K562 (cell line): ENCODE data around the gene MRFAP1. TPM values are rescaled to one million over a fixed set of nuclear protein-coding genes. Genes with fewer than 3 reads are reported as not detected.
A peak's percentile ranks its signal among the peaks of the same experiment; 100 is the strongest.

Experiments
- CREB3 ChIP-seq: fragments of 450-650 bp; conservative IDR thresholded peaks from 2 replicates; pipeline ENCODE4 v1.6.1; 2016; ENCODE audit warnings: missing genetic modification characterization, low read depth, mild to moderate bottlenecking, missing compliant biosample characterization, moderate library complexity
- ETV6 ChIP-seq, 3 experiments: fragments of 150-350 bp in 1 of 3; sonication (generic) in 1 of 3; formaldehyde crosslinking in 1 of 3; IDR thresholded peaks; 2 replicates each; pipeline versions ENCODE4 v1.6.1 to v1.8.0; 2014 to 2022; ENCODE audit warnings: borderline replicate concordance in 2 of 3, low read depth in 2 of 3, antibody characterized with exemption in 1 of 3, low read length in 1 of 3, mild to moderate bottlenecking in 1 of 3, missing genetic modification reagents in 1 of 3
- FOXK2 ChIP-seq, 2 experiments: fragments of 450-650 bp; IDR thresholded peaks in 1 of 2; conservative IDR thresholded peaks in 1 of 2; 2 replicates each; pipeline ENCODE4 v1.6.1; 2016; ENCODE audit warnings: low read depth in 2 of 2, mild to moderate bottlenecking in 1 of 2
- MYNN ChIP-seq, 2 experiments: sonication (generic); formaldehyde crosslinking in 1 of 2; IDR thresholded peaks; 2 replicates each; pipeline versions ENCODE4 v1.5.0 to v1.6.1; 2016 to 2020; ENCODE audit warnings: antibody characterized with exemption in 1 of 2, missing genetic modification reagents in 1 of 2
- SMAD1 ChIP-seq: fragments of 150-350 bp; IDR thresholded peaks from 2 replicates; pipeline ENCODE4 v1.6.1; 2014; ENCODE audit warnings: low read length, low read depth; ENCODE audit not compliant: partially characterized antibody
- SMARCA5 ChIP-seq: fragments of 450-650 bp; IDR thresholded peaks from 2 replicates; pipeline ENCODE4 v1.6.1; 2016
- SNRNP70 ChIP-seq: fragments of 200-400 bp; formaldehyde crosslinking; optimal IDR thresholded peaks from 2 replicates; pipeline ENCODE3; 2017; ENCODE audit warnings: low read depth, low read length
- TAF9B ChIP-seq: fragments of 450-650 bp; IDR thresholded peaks from 2 replicates; pipeline ENCODE4 v1.6.1; 2018; ENCODE audit warnings: mild to moderate bottlenecking; ENCODE audit not compliant: partially characterized antibody
- TCF3 ChIP-seq: sonication (generic); formaldehyde crosslinking; IDR thresholded peaks from 2 replicates; pipeline ENCODE4 v1.4.0; 2020; ENCODE audit warnings: mild to moderate bottlenecking, missing genetic modification reagents
- ZBTB12 ChIP-seq: fragments of 250-450 bp; sonication (Bioruptor Pico); IDR thresholded peaks from 2 replicates; pipeline ENCODE4 v1.4.0; 2020
- ZNF764 ChIP-seq: fragments of 250-450 bp; sonication (Bioruptor Pico); IDR thresholded peaks from 2 replicates; pipeline ENCODE4 v1.4.0; 2020; ENCODE audit warnings: low read depth, mild to moderate bottlenecking, moderate library complexity
- polyA plus RNA-seq, 8 experiments: library from polyadenylated mRNA; depleted of rRNA in 4 of 8; stranded (reverse) in 5 of 8; unstranded in 3 of 8; fragments of >200 nt; fragmentation: Nextera tagmentation in 2 of 8; fragmentation: Illumina TruSeq in 1 of 8; extraction: Ambion mirVana in 2 of 8; extraction: Trizol in 1 of 8; gene quantifications; 2 replicates each; pipeline versions ENCODE4 v1.2.1 to v1.2.3, GENCODE V29; 2011 to 2014; ENCODE audit warnings: inconsistent platforms in 1 of 8, missing spikeins in 1 of 8
- total RNA-seq, 7 experiments: library from RNA; depleted of rRNA in 6 of 7; stranded (reverse); fragments of >200 nt in 6 of 7; fragmentation: Illumina TruSeq in 2 of 7; extraction: Trizol in 2 of 7; gene quantifications; 2 replicates each; pipeline versions ENCODE4 v1.2.1 to v1.2.3, GENCODE V29; 2011 to 2021; ENCODE audit warnings: low replicate concordance in 1 of 7
- TF ChIP-seq, protein P1 (sequence below): IDR thresholded peaks from 2 replicates; pipeline ENCODE4 v1.6.1; 2011; ENCODE audit not compliant: insufficient read length; ENCODE audit errors: extremely low read depth
- TF ChIP-seq, protein P2 (sequence below), 2 experiments: fragments of 450-650 bp in 1 of 2; sonication (generic) in 1 of 2; formaldehyde crosslinking in 1 of 2; IDR thresholded peaks; 2 replicates each; pipeline versions ENCODE4 v1.7.1 to v1.9.0; 2016 to 2022; ENCODE audit warnings: inconsistent platforms in 1 of 2, mild to moderate bottlenecking in 1 of 2, missing genetic modification reagents in 1 of 2

MRFAP1 gene
- total and polyA plus RNA-seq, 9 of the 15 experiments (the other 6 are each of a cell fraction or from before 2014, with no cell fraction given), result 46.0 to 270 (median 151) TPM

DNA sequence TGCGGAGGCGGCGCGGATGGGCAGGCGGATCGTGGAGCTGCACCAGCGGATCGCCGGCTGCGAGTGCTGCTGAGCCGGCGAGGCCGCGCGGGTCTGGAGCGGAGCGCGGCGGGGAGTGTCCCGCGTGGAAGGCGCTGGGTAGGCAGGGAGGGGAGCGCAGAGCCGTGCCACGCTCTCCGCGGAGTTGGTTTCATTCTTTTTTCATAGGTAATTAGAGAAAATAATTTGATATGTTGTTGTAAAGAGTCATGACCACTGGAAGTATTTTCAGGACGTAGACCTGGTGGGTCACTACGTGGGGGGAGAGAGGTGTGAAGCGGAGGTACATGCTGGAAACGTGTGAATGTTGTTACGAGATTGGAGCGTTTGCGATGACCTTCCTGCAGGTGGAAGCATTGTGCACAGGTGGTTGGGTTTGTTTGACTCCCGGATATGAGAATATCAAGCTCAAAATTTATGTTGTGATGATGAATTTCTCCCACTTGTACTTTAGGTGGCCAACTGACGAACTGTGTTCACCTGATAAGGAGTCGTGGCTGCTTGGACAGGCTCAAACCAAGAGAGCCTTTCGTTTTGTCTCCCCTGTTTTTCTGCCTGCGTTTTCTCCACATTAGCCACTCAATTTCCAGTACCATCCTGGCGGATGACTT, 34.1 kb downstream of the MRFAP1 start (continued):
- TF ChIP-seq ETV6 (IDR thresholded peaks at IDR 0.05; ENCODE audit: borderline replicate concordance in 1 of 2, low read depth in 2 of 2, low read length in 1 of 2), result no peak
- TF ChIP-seq ETV6 (CRISPR knock-in tag; IDR thresholded peaks at IDR 0.05; ENCODE audit: borderline replicate concordance), result no peak
- TF ChIP-seq, protein P1, sequence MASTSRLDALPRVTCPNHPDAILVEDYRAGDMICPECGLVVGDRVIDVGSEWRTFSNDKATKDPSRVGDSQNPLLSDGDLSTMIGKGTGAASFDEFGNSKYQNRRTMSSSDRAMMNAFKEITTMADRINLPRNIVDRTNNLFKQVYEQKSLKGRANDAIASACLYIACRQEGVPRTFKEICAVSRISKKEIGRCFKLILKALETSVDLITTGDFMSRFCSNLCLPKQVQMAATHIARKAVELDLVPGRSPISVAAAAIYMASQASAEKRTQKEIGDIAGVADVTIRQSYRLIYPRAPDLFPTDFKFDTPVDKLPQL, result no peak
- no peak for TF ChIP-seq ZNF764 (CRISPR knock-in tag)
- TF ChIP-seq MYNN (IDR thresholded peaks at IDR 0.05), result no peak
- TF ChIP-seq MYNN (CRISPR knock-in tag; IDR thresholded peaks at IDR 0.05), result no peak
- no peak for TF ChIP-seq CREB3
- TF ChIP-seq, protein P2, sequence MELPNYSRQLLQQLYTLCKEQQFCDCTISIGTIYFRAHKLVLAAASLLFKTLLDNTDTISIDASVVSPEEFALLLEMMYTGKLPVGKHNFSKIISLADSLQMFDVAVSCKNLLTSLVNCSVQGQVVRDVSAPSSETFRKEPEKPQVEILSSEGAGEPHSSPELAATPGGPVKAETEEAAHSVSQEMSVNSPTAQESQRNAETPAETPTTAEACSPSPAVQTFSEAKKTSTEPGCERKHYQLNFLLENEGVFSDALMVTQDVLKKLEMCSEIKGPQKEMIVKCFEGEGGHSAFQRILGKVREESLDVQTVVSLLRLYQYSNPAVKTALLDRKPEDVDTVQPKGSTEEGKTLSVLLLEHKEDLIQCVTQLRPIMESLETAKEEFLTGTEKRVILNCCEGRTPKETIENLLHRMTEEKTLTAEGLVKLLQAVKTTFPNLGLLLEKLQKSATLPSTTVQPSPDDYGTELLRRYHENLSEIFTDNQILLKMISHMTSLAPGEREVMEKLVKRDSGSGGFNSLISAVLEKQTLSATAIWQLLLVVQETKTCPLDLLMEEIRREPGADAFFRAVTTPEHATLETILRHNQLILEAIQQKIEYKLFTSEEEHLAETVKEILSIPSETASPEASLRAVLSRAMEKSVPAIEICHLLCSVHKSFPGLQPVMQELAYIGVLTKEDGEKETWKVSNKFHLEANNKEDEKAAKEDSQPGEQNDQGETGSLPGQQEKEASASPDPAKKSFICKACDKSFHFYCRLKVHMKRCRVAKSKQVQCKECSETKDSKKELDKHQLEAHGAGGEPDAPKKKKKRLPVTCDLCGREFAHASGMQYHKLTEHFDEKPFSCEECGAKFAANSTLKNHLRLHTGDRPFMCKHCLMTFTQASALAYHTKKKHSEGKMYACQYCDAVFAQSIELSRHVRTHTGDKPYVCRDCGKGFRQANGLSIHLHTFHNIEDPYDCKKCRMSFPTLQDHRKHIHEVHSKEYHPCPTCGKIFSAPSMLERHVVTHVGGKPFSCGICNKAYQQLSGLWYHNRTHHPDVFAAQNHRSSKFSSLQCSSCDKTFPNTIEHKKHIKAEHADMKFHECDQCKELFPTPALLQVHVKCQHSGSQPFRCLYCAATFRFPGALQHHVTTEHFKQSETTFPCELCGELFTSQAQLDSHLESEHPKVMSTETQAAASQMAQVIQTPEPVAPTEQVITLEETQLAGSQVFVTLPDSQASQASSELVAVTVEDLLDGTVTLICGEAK (IDR thresholded peaks at IDR 0.05), result peak; percentile 41
- TF ChIP-seq, protein P2 (CRISPR knock-in tag; IDR thresholded peaks at IDR 0.05), result no peak
- no peak for TF ChIP-seq ZBTB12 (CRISPR knock-in tag)
- no peak for TF ChIP-seq SMARCA5
- no peak for TF ChIP-seq TAF9B
- TF ChIP-seq SMAD1, result no peak
- TF ChIP-seq TCF3 (CRISPR knock-in tag), result peak; percentile 71
- no peak for TF ChIP-seq SNRNP70
- TF ChIP-seq FOXK2 (conservative IDR thresholded peaks at IDR 0.05 in 1 of 2, IDR thresholded peaks at IDR 0.05 in 1 of 2; ENCODE audit: low read depth in 2 of 2), result peak in 1 of 2 experiments; percentile 45; a peak in 2 of 4 replicates
